Transverse colon (tissue), 4 donors: ENCODE data around the gene DCTPP1. TPM values are rescaled to one million over a fixed set of nuclear protein-coding genes. Genes with fewer than 3 reads are reported as not detected.

Source experiments
- DNase-seq: peaks from one replicate; pipeline ENCODE4 v3.0.0-alpha.2; 2019
- H3K27ac ChIP-seq, 4 donors: fragments of 200-600 bp; sonication (generic); 2 replicates each; pipeline ENCODE4 v1.5.1; 2016 to 2018; ENCODE audit warnings: inconsistent platforms in 4 of 4
- H3K27me3 ChIP-seq: fragments of 200-600 bp; sonication (generic); 2 replicates; pipeline ENCODE4 v1.5.1; 2017; ENCODE audit warnings: inconsistent platforms
- H3K36me3 ChIP-seq, 4 donors: fragments of 200-600 bp; sonication (generic); 2 replicates each; pipeline ENCODE4 v1.5.1; 2017 to 2019; ENCODE audit warnings: inconsistent platforms in 4 of 4
- H3K4me1 ChIP-seq, 4 donors: fragments of 200-600 bp; sonication (generic); 2 replicates each; pipeline ENCODE4 v1.5.1; 2017 to 2020; ENCODE audit warnings: inconsistent platforms in 4 of 4
- H3K4me3 ChIP-seq, 4 donors: fragments of 200-600 bp; sonication (generic); 1 replicate in 1 of 4; 2 replicates in 3 of 4; pipeline versions ENCODE4 v1.5.1 to v1.6.1; 2017 to 2019; ENCODE audit warnings: inconsistent platforms in 4 of 4
- H3K9me3 ChIP-seq, 2 donors: fragments of 200-600 bp; sonication (generic); 2 replicates each; pipeline ENCODE4 v1.5.1; 2017 to 2019; ENCODE audit warnings: inconsistent platforms in 2 of 2
- CTCF ChIP-seq, 5 experiments: fragments of 200-600 bp in 3 of 5; fragments of 450-650 bp in 2 of 5; sonication (generic) in 3 of 5; IDR thresholded peaks; 1 replicate in 2 of 5; 2 replicates in 3 of 5; pipeline ENCODE4 v1.5.1; 2016 to 2017; ENCODE audit warnings: antibody characterized with exemption in 5 of 5, inconsistent platforms in 3 of 5, mild to moderate bottlenecking in 2 of 5, moderate library complexity in 1 of 5
- EP300 ChIP-seq: sonication (generic); formaldehyde crosslinking; IDR thresholded peaks from one replicate; pipeline ENCODE4 v1.6.1; 2017; ENCODE audit warnings: antibody characterized with exemption, low read depth
- POLR2A ChIP-seq: fragments of 450-650 bp; IDR thresholded peaks from one replicate; pipeline ENCODE4 v1.6.1; 2016; ENCODE audit warnings: antibody characterized with exemption, mild to moderate bottlenecking, moderate library complexity
- POLR2AphosphoS5 ChIP-seq, 3 donors: sonication (generic); formaldehyde crosslinking; IDR thresholded peaks; one replicate each; pipeline ENCODE4 v1.6.1; 2016; ENCODE audit warnings: antibody characterized with exemption in 3 of 3
- WGBS, 2 donors: methylation state at CpG; one replicate each; pipeline ENCODE4 v1.1.5; 2018; ENCODE audit warnings: low coverage in 1 of 2; 5-methylcytosine and 5-hydroxymethylcytosine counted together
- in situ Hi-C, 4 donors: fragments of 200-750 bp; cut with MboI; loops; one replicate each; pipeline versions ENCODE4 v1.15.0 to v1.15.1; 2017; ENCODE audit warnings: low sequenced_read_pairs in 3 of 4, low pct_ligation_motif_present in 1 of 4, low pct_unique_long_range_greater_than_20kb in 1 of 4
- intact Hi-C: fragments of 100-400 bp; cut with DNase I; formaldehyde crosslinking; loops from one replicate; pipeline ENCODE4 v1.15.1; 2023; ENCODE audit warnings: low total_unique reads
- total RNA-seq, 4 donors: library from RNA; depleted of rRNA; stranded (reverse); fragments of >200 nt; gene quantifications; one replicate each; pipeline ENCODE4 v1.1.0, GENCODE V29; 2016

DCTPP1 gene
- total RNA-seq, 4 donors from 2014 or later = 35.2 to 74.1 (median 50.0) TPM

DNA sequence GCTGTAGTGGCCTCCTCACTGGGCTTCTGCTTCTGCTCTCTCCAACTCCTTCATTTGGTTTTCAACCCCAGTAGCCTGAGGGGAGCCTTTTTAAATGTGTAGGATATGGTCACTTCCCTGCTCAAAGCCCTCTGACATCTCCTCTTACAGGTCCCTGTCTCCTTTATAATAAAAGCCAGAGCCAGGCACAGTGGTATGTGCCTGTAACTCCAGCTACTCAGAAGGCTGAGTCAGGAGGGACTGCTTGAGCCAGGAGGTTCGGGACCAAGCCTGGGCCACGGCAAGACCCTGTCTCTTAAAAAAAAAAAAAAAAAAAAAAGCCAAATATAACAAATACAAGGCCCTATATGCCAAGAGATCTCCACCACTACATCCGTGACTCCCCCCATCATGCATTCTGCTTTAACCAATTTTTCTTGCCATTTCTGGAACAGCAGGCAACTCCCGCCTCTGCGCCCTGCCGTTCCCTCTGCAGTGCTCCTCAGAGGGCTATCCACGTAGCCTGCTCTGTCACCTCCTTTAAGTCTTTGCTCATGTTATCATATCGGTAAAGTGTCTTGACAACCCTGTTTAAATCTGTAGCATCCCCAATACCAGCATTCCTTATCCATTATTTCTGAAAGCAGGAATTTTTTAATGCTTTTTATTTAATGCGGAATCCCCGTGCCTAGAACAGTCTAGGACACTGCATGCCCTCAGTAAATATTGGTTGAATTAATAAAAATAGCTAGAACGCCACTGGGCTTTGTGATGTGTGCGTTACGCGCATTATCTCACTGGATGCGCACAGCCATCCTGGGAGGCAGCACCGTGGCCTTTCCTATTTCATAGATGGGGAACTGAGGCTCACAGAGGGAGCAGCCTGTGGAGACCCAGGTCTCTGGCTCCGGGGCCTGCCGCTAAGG is 13.0 kb downstream of the DCTPP1 start:
- Histone ChIP-seq H3K27me3 (no peaks in the 10 kb centered on the region), H3K9me3 (no peaks in the 10 kb centered on the region), H3K36me3 (peaks cover 0 to 1% (median 0%) of the 10 kb centered on the region in 4 donors), H3K4me1 (peaks cover 3 to 15% (median 12%) of the 10 kb centered on the region in 4 donors), H3K27ac (peak overlapping the region; percentile 87 to 89 (median 88)), H3K4me3 (peak overlapping the region; percentile 44 to 67 (median 54))
- no peak for TF ChIP-seq CTCF (IDR thresholded peaks at IDR 0.05)
- TF ChIP-seq POLR2AphosphoS5 (IDR thresholded peaks at IDR 0.05) = no peak
- TF ChIP-seq EP300 = no peak
- TF ChIP-seq POLR2A = no peak
- DNase-seq = no peak
- in situ Hi-C loops = loop anchor here (25.0 kb wide), 2 partner anchors 305 to 330 kb away; partner anchors contain the start of genes GDPD3 (in 2 of the 4), MAPK3 (in 2 of the 4), PPP4C (in 2 of the 4) and TBX6 (in 2 of the 4)
- intact Hi-C loops = no loop called here
- WGBS, 2 donors = 64 to 84% methylated on average over 8 to 18 of the region's 18 CpGs

GRCh38 chr16:30416047-30416603 is 13.7 kb downstream of the DCTPP1 start:
- 95 to 96% methylated on average over 4 of the region's 4 CpGs for WGBS, 2 donors
- Histone ChIP-seq H3K36me3 (no peaks in the 10 kb centered on the region), H3K4me1 (peaks cover 3 to 15% (median 12%) of the 10 kb centered on the region in 4 donors), H3K27ac (no peak overlapping the region), H3K4me3 (no peak overlapping the region), H3K27me3 (no peaks in the 10 kb centered on the region), H3K9me3 (no peaks in the 10 kb centered on the region)
- no peak for TF ChIP-seq EP300
- TF ChIP-seq POLR2A = no peak
- TF ChIP-seq POLR2AphosphoS5 (IDR thresholded peaks at IDR 0.05) = no peak
- no peak for TF ChIP-seq CTCF (IDR thresholded peaks at IDR 0.05)
- in situ Hi-C loops = loop anchor here (25.0 kb wide), 2 partner anchors 304 to 329 kb away; partner anchors contain the start of genes GDPD3 (in 2 of the 4), MAPK3 (in 2 of the 4), PPP4C (in 2 of the 4) and TBX6 (in 2 of the 4)
- no peak for DNase-seq
- intact Hi-C loops = no loop called here

DNA sequence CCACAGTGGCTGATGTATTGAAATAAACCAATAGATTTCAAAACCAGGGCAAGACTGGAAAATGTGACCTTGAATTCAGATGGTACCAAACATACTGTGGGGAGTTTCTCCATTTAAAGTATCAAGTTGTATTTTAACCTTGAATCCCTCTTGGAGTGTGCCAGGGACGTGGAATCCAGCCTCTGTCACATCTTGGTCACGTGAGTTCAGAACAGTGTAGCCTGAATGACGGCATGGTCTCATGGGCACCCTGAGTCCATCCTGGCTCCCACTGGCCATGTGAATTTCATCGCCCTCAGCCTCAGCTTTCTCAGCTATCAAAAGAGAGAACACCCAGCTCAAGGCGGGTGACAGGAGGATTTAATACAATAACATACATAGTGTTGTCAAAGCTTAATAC is 15.7 kb downstream of the DCTPP1 start:
- no peak overlapping the region for H3K4me3 ChIP-seq
- peaks cover 4 to 23% (median 18%) of the 10 kb centered on the region in 4 donors for H3K4me1 ChIP-seq
- DNase-seq = no peak
- WGBS, 2 donors = 94 to 95% methylated on average over 4 to 5 of the region's 5 CpGs
- intact Hi-C loops (no loop called here), in situ Hi-C loops (loop anchor here (25.0 kb wide), 2 partner anchors 302 to 327 kb away; partner anchors contain the start of genes GDPD3 (in 2 of the 4), MAPK3 (in 2 of the 4), PPP4C (in 2 of the 4) and TBX6 (in 2 of the 4))
- H3K27me3 ChIP-seq = no peaks in the 10 kb centered on the region
- no peaks in the 10 kb centered on the region for H3K36me3 ChIP-seq
- no peak overlapping the region for H3K27ac ChIP-seq
- no peaks in the 10 kb centered on the region for H3K9me3 ChIP-seq
- TF ChIP-seq EP300 = no peak
- TF ChIP-seq POLR2AphosphoS5 (IDR thresholded peaks at IDR 0.05) = no peak
- TF ChIP-seq CTCF (IDR thresholded peaks at IDR 0.05) = no peak
- no peak for TF ChIP-seq POLR2A
